Measurements from ENCODE around the gene SORCS3.

- no peak for TF ChIP-seq CTCF (IDR thresholded peaks at IDR 0.05)
- TF ChIP-seq POLR2A (IDR thresholded peaks at IDR 0.05) = no peak
These were observed 646.9 kb downstream of the SORCS3 start for GRCh38 chr10:105288026-105288425.

Measured in body of pancreas (tissue), 4 donors.